22Rv1 (cell line): ENCODE measurements around the gene UNC93A.

Experiments used
- ZFX ChIP-seq: fragments of 450-650 bp; IDR thresholded peaks from 2 replicates; pipeline ENCODE4 v1.6.1; 2017; ENCODE audit warnings: antibody characterized with exemption, borderline replicate concordance
- TF ChIP-seq, protein P1 (sequence below): fragments of 450-650 bp; IDR thresholded peaks from 2 replicates; pipeline ENCODE4 v1.5.1; 2017; ENCODE audit warnings: mild to moderate bottlenecking

DNA sequence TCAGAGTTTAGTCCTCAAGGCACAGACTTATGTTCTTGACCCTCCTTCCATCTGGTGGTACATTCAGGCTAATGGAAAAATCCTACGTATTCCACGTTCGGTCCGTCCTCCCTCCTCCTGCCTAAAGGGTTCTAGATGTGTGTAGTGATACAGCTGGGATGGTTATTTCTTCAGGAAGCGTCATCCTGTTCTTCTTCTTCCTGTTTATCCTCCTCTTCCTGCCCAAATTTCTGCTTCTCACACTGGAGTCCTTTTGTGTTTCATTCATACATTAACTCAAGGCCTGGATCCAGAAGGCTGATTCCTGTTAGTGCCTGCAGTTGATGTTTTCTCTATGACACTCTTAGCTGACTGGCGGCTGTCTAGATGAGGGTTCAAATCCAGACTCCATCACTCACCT is 16.8 kb upstream of the UNC93A start:
- no peak for TF ChIP-seq ZFX
- TF ChIP-seq, protein P1, sequence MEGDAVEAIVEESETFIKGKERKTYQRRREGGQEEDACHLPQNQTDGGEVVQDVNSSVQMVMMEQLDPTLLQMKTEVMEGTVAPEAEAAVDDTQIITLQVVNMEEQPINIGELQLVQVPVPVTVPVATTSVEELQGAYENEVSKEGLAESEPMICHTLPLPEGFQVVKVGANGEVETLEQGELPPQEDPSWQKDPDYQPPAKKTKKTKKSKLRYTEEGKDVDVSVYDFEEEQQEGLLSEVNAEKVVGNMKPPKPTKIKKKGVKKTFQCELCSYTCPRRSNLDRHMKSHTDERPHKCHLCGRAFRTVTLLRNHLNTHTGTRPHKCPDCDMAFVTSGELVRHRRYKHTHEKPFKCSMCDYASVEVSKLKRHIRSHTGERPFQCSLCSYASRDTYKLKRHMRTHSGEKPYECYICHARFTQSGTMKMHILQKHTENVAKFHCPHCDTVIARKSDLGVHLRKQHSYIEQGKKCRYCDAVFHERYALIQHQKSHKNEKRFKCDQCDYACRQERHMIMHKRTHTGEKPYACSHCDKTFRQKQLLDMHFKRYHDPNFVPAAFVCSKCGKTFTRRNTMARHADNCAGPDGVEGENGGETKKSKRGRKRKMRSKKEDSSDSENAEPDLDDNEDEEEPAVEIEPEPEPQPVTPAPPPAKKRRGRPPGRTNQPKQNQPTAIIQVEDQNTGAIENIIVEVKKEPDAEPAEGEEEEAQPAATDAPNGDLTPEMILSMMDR, result no peak
